ENCODE data around the gene PARP16. TPM values are rescaled to one million over a fixed set of nuclear protein-coding genes. Genes with fewer than 3 reads are reported as not detected.
"Not testable (repeated sequence)": the region's sequence is repeated elsewhere in the genome, so short reads cannot be mapped to it uniquely, and the experiment has no call there.

The PARP16 gene
- total RNA-seq, 4 donors from 2014 or later, result 2.6 to 3.3 (median 3.0) TPM

- Histone ChIP-seq H3K27me3 (no peaks in the 10 kb centered on the region), H3K4me3 (no peak overlapping the region), H3K4me1 (no peaks in the 10 kb centered on the region), H3K36me3 (peaks cover 0 to 3% of the 10 kb centered on the region in 2 donors), H3K27ac (no peak overlapping the region), H3K9me3 (no peaks in the 10 kb centered on the region)
- DNase-seq, result no peak
- TF ChIP-seq CTCF (IDR thresholded peaks at IDR 0.05 in 4 of 5, conservative IDR thresholded peaks at IDR 0.05 in 1 of 5) (no peak), POLR2A (IDR thresholded peaks at IDR 0.05) (no peak)
- intact Hi-C loops (cut with DNase I; ENCODE audit: low total_unique reads), result no loop called here
- ATAC-seq, result no peak
- in situ Hi-C loops (cut with MboI; ENCODE audit: low sequenced_read_pairs in 4 of 4), result loop anchor here in 3 of 4 donors (10.0 to 25.0 kb wide), 2 partner anchors 82 to 240 kb away; partner anchors contain the start of genes MTFMT (in 3 of the 3) and SLC51B (in 3 of the 3)
These were observed 9.7 kb downstream of the PARP16 start for GRCh38 chr15:65277015-65277414.

GRCh38 chr15:65275728-65276126 lies 11.0 kb downstream of the PARP16 start:
- TF ChIP-seq POLR2A (IDR thresholded peaks at IDR 0.05) (no peak), CTCF (IDR thresholded peaks at IDR 0.05 in 4 of 5, conservative IDR thresholded peaks at IDR 0.05 in 1 of 5) (no peak)
- no peaks in the 10 kb centered on the region for H3K27me3 ChIP-seq
- peaks cover 2 to 5% of the 10 kb centered on the region in 2 donors for H3K4me1 ChIP-seq
- no peaks in the 10 kb centered on the region for H3K9me3 ChIP-seq
- H3K27ac ChIP-seq, result no peak overlapping the region
- no peak for DNase-seq
- no peak for ATAC-seq
- no peak overlapping the region for H3K4me3 ChIP-seq
- H3K36me3 ChIP-seq, result peaks cover 0 to 3% of the 10 kb centered on the region in 2 donors
- intact Hi-C loops (cut with DNase I; ENCODE audit: low total_unique reads) (no loop called here), in situ Hi-C loops (cut with MboI; ENCODE audit: low sequenced_read_pairs in 4 of 4) (loop anchor here in 3 of 4 donors (10.0 to 25.0 kb wide), 2 partner anchors 81 to 238 kb away; partner anchors contain the start of genes MTFMT (in 3 of the 3) and SLC51B (in 3 of the 3))

GRCh38 chr15:65275104-65275727 lies 11.5 kb downstream of the PARP16 start:
- Histone ChIP-seq H3K4me3 (no peak overlapping the region), H3K27me3 (no peaks in the 10 kb centered on the region), H3K36me3 (peaks cover 0 to 8% of the 10 kb centered on the region in 2 donors), H3K4me1 (peaks cover 6 to 7% of the 10 kb centered on the region in 2 donors), H3K9me3 (no peaks in the 10 kb centered on the region), H3K27ac (no peak overlapping the region)
- intact Hi-C loops (cut with DNase I; ENCODE audit: low total_unique reads), result no loop called here
- in situ Hi-C loops (cut with MboI; ENCODE audit: low sequenced_read_pairs in 4 of 4), result loop anchor here in 3 of 4 donors (10.0 to 25.0 kb wide), 2 partner anchors 80 to 238 kb away; partner anchors contain the start of genes MTFMT (in 3 of the 3) and SLC51B (in 3 of the 3)
- TF ChIP-seq CTCF (IDR thresholded peaks at IDR 0.05 in 4 of 5, conservative IDR thresholded peaks at IDR 0.05 in 1 of 5) (no peak), POLR2A (IDR thresholded peaks at IDR 0.05) (no peak)
- ATAC-seq (no peak), DNase-seq (no peak)

- H3K4me3 ChIP-seq, H3K4me1 ChIP-seq, H3K9me3 ChIP-seq, H3K27me3 ChIP-seq, H3K27ac ChIP-seq: not testable (repeated sequence)
- peaks cover 0 to 13% of the 10 kb centered on the region in 2 donors for H3K36me3 ChIP-seq
- DNase-seq (peak; percentile 56 to 74), ATAC-seq (peak; percentile 96)
- in situ Hi-C loops (cut with MboI; ENCODE audit: low sequenced_read_pairs in 4 of 4) (loop anchor here in 3 of 4 donors (5.0 to 25.0 kb wide), 3 partner anchors 76 to 234 kb away; partner anchors contain the start of genes CLPX (in 1 of the 3), MTFMT (in 1 of the 3) and SLC51B (in 1 of the 3)), intact Hi-C loops (cut with DNase I; ENCODE audit: low total_unique reads) (loop anchor here (1.0 kb wide), 1 partner anchor 82 kb away; no protein-coding TSS in a partner anchor)
- peak; percentile 55 to 74 (median 65) for TF ChIP-seq CTCF (IDR thresholded peaks at IDR 0.05 in 4 of 5, conservative IDR thresholded peaks at IDR 0.05 in 1 of 5)
These were observed 15.7 kb downstream of the PARP16 start for GRCh38 chr15:65270811-65271545.
